ENCODE data around the gene BSPRY.

- TF ChIP-seq CTCF (IDR thresholded peaks at IDR 0.05) (no peak), POLR2AphosphoS5 (IDR thresholded peaks at IDR 0.05; ENCODE audit: low read depth, low read length) (no peak)
Observed at GRCh38 chr9:113359385-113359784, 10.0 kb downstream of the BSPRY start.
